H1 (cell line): ENCODE data around the gene MEF2A. TPM values are rescaled to one million over a fixed set of nuclear protein-coding genes. Genes with fewer than 3 reads are reported as not detected.

Experiments used
- CTCF ChIA-PET: fragments of 300-600 bp; sonication (Branson Sonifier 250); formaldehyde crosslinking; loops from one replicate; lab custom pipeline; 2021; ENCODE audit not compliant: partially characterized antibody; lab: Charles Lee
- POLR2A ChIA-PET: fragments of 300-600 bp; sonication (Branson Sonifier 250); formaldehyde crosslinking; loops from one replicate; lab custom pipeline; 2021; ENCODE audit warnings: inconsistent platforms; ENCODE audit not compliant: partially characterized antibody; lab: Charles Lee
- DNase-seq, 2 experiments: peaks; one replicate each; pipeline versions ENCODE4 v3.0.0 to v3.0.0-alpha.2; 2010 to 2022; ENCODE audit warnings: low spot score in 2 of 2, low read depth in 1 of 2, mixed read lengths in 1 of 2
- FAIRE-seq: peaks from 2 replicates; lab custom pipeline; 2011; peaks lifted over from hg19 to GRCh38; lab: Jason Lieb, UNC
- H2AFZ ChIP-seq: 2 replicates; pipeline ENCODE4 v1.8.1; 2012; ENCODE audit warnings: low read length, inconsistent platforms
- H2AK5ac ChIP-seq: 2 replicates; pipeline ENCODE4 v1.6.1; 2013; ENCODE audit warnings: low read depth, low read length
- H2BK120ac ChIP-seq: replicated peaks from 2 replicates; pipeline ENCODE3; 2013; ENCODE audit warnings: low read depth, low read length, inconsistent platforms
- H2BK12ac ChIP-seq: 2 replicates; pipeline ENCODE4 v1.6.1; 2013; ENCODE audit warnings: low read depth, low read length
- H2BK15ac ChIP-seq: 2 replicates; pipeline ENCODE4 v1.6.1; 2013; ENCODE audit warnings: low read length
- H2BK20ac ChIP-seq: 2 replicates; pipeline ENCODE4 v1.6.1; 2013; ENCODE audit warnings: low read length
- H2BK5ac ChIP-seq: 2 replicates; pipeline ENCODE4 v1.6.1; 2013; ENCODE audit warnings: low read depth, low read length
- H3K14ac ChIP-seq: 2 replicates; pipeline ENCODE4 v1.6.1; 2013; ENCODE audit warnings: inconsistent platforms; ENCODE audit not compliant: insufficient read length
- H3K18ac ChIP-seq: 2 replicates; pipeline ENCODE4 v1.6.1; 2013; ENCODE audit warnings: low read length; ENCODE audit errors: extremely low read depth
- H3K23ac ChIP-seq: 2 replicates; pipeline ENCODE4 v1.6.1; 2013; ENCODE audit warnings: inconsistent platforms; ENCODE audit not compliant: insufficient read length
- H3K23me2 ChIP-seq: 2 replicates; pipeline ENCODE4 v1.6.1; 2013; ENCODE audit warnings: low read depth, low read length
- H3K27ac ChIP-seq: 2 replicates; pipeline ENCODE4 v1.6.1; 2011; ENCODE audit warnings: low read depth, low read length, inconsistent platforms
- H3K27me3 ChIP-seq, 4 experiments: replicated peaks in 1 of 4; 1 replicate in 1 of 4; 2 replicates in 3 of 4; pipeline versions ENCODE4 v1.6.1 to v1.8.1; 2011 to 2013; ENCODE audit warnings: low read length in 3 of 4, mild to moderate bottlenecking in 3 of 4, inconsistent platforms in 2 of 4, mixed read lengths in 2 of 4, moderate library complexity in 1 of 4; ENCODE audit not compliant: control insufficient read depth in 3 of 4, insufficient read depth in 3 of 4; ENCODE audit errors: extremely low read depth in 1 of 4
- H3K36me3 ChIP-seq, 4 experiments: 2 replicates each; pipeline versions ENCODE4 v1.6.1 to v1.8.1; 2011 to 2013; ENCODE audit warnings: mild to moderate bottlenecking in 4 of 4, low read length in 3 of 4, moderate library complexity in 2 of 4, control low read depth in 1 of 4, inconsistent platforms in 1 of 4; ENCODE audit not compliant: insufficient read depth in 4 of 4, control insufficient read depth in 2 of 4
- H3K4ac ChIP-seq: replicated peaks from 2 replicates; pipeline ENCODE3; 2013; ENCODE audit warnings: low read length, low read depth, mixed read lengths, inconsistent platforms; ENCODE audit not compliant: insufficient read length
- H3K4me1 ChIP-seq, 4 experiments: replicated peaks in 1 of 4; 1 replicate in 1 of 4; 2 replicates in 3 of 4; pipeline versions ENCODE4 v1.6.1 to v1.8.1; 2011 to 2013; ENCODE audit warnings: low read length in 3 of 4, inconsistent platforms in 2 of 4, mixed read lengths in 1 of 4; ENCODE audit not compliant: insufficient read depth in 4 of 4, control insufficient read depth in 3 of 4
- H3K4me2 ChIP-seq, 2 experiments: 2 replicates each; pipeline versions ENCODE4 v1.6.1 to v1.8.1; 2011 to 2013; ENCODE audit warnings: low read depth in 2 of 2, low read length in 2 of 2, control low read depth in 1 of 2, inconsistent platforms in 1 of 2, mild to moderate bottlenecking in 1 of 2; ENCODE audit not compliant: insufficient read depth in 1 of 2
- H3K4me3 ChIP-seq, 4 experiments: fragments of 200-600, 300-600 bp in 1 of 4; sonication (generic), shearing (Covaris generic), sonication (Bioruptor Twin) in 1 of 4; 2 replicates each; pipeline versions ENCODE4 v1.5.1 to v1.8.1; 2011 to 2016; ENCODE audit warnings: low read length in 4 of 4, low read depth in 3 of 4, control low read depth in 2 of 4, inconsistent platforms in 2 of 4, mild to moderate bottlenecking in 2 of 4, mixed read lengths in 1 of 4, moderate library complexity in 1 of 4; ENCODE audit not compliant: insufficient read depth in 2 of 4; ENCODE audit errors: extremely low read depth in 1 of 4
- H3K56ac ChIP-seq: replicated peaks from 2 replicates; pipeline ENCODE3; 2013; ENCODE audit warnings: low read depth, mild to moderate bottlenecking, mixed read lengths, low read length, inconsistent platforms; ENCODE audit not compliant: insufficient read length
- H3K79me1 ChIP-seq: 2 replicates; pipeline ENCODE4 v1.6.1; 2013; ENCODE audit warnings: low read depth, low read length, control low read depth
- H3K79me2 ChIP-seq, 2 experiments: 2 replicates each; pipeline versions ENCODE4 v1.6.1 to v1.8.1; 2012 to 2013; ENCODE audit warnings: low read length in 2 of 2, mild to moderate bottlenecking in 2 of 2, inconsistent platforms in 1 of 2; ENCODE audit not compliant: insufficient read depth in 2 of 2, control insufficient read depth in 1 of 2
- H3K9ac ChIP-seq, 4 experiments: replicated peaks in 1 of 4; 1 replicate in 1 of 4; 2 replicates in 3 of 4; pipeline versions ENCODE4 v1.6.1 to v1.8.1; 2011 to 2013; ENCODE audit warnings: low read depth in 3 of 4, low read length in 3 of 4, control low read depth in 2 of 4, mild to moderate bottlenecking in 2 of 4, moderate library complexity in 2 of 4, inconsistent platforms in 1 of 4; ENCODE audit errors: extremely low read depth in 1 of 4
- H3K9me3 ChIP-seq, 2 experiments: 2 replicates each; pipeline versions ENCODE4 v1.6.1 to v1.8.1; 2012 to 2013; ENCODE audit warnings: mild to moderate bottlenecking in 2 of 2, moderate library complexity in 2 of 2, control low read depth in 1 of 2, inconsistent platforms in 1 of 2, low read depth in 1 of 2, low read length in 1 of 2, mixed read lengths in 1 of 2; ENCODE audit not compliant: insufficient read depth in 2 of 2
- H4K20me1 ChIP-seq, 2 experiments: replicated peaks in 1 of 2; 2 replicates each; pipeline versions ENCODE3 to v1.8.1; 2011 to 2013; ENCODE audit warnings: inconsistent platforms in 2 of 2, low read length in 2 of 2, mild to moderate bottlenecking in 1 of 2; ENCODE audit not compliant: insufficient read depth in 2 of 2, control insufficient read depth in 1 of 2
- H4K5ac ChIP-seq: 2 replicates; pipeline ENCODE4 v1.6.1; 2013; ENCODE audit warnings: low read length, low read depth, mixed read lengths, inconsistent platforms; ENCODE audit not compliant: insufficient read length
- H4K8ac ChIP-seq: 2 replicates; pipeline ENCODE4 v1.8.0; 2013; ENCODE audit warnings: mild to moderate bottlenecking, moderate library complexity, low read length, inconsistent platforms; ENCODE audit not compliant: insufficient read depth; ENCODE audit errors: extremely low read depth
- H4K91ac ChIP-seq: replicated peaks from 2 replicates; pipeline ENCODE3; 2013; ENCODE audit warnings: low read length, mixed read lengths, inconsistent platforms; ENCODE audit not compliant: insufficient read length
- ASH2L ChIP-seq: fragments of 200-600, 300-600 bp; sonication (generic); IDR thresholded peaks from one replicate; pipeline ENCODE4 v1.7.1; 2017; ENCODE audit warnings: low read length
- BCL11A ChIP-seq, 2 experiments: IDR thresholded peaks; one replicate each; pipeline ENCODE4 v1.6.1; 2011; ENCODE audit warnings: low read depth in 2 of 2, low read length in 2 of 2, mild to moderate bottlenecking in 2 of 2
- CBX5 ChIP-seq: fragments of 300-800, 300-1000 bp; sonication (generic); IDR thresholded peaks from 2 replicates; pipeline ENCODE4 v1.7.1; 2016; ENCODE audit warnings: antibody characterized with exemption, low read length, low read depth
- CEBPB ChIP-seq: IDR thresholded peaks from 2 replicates; pipeline ENCODE4 v1.6.1; 2012; ENCODE audit warnings: low read depth, low read length
- CHD1 ChIP-seq: IDR thresholded peaks from 2 replicates; pipeline ENCODE4 v1.6.1; 2012; ENCODE audit warnings: low read depth, low read length, improper control_type of control experiment
- CHD2 ChIP-seq: IDR thresholded peaks from 2 replicates; pipeline ENCODE4 v1.6.1; 2012; ENCODE audit warnings: low read length, improper control_type of control experiment
- EGR1 ChIP-seq: IDR thresholded peaks from 2 replicates; pipeline ENCODE4 v1.6.1; 2011; ENCODE audit warnings: low read depth, low read length, borderline replicate concordance
- GABPA ChIP-seq: IDR thresholded peaks from 2 replicates; pipeline ENCODE4 v1.6.1; 2011; ENCODE audit warnings: mild to moderate bottlenecking, low read length, moderate library complexity, borderline replicate concordance; ENCODE audit not compliant: insufficient read depth
- HDAC2 ChIP-seq, 2 experiments: fragments of 300-600 bp in 1 of 2; sonication (generic) in 1 of 2; IDR thresholded peaks; 2 replicates each; pipeline ENCODE4 v1.6.1; 2011 to 2012; ENCODE audit warnings: low read depth in 2 of 2, low read length in 2 of 2, mild to moderate bottlenecking in 2 of 2, moderate library complexity in 2 of 2, borderline replicate concordance in 1 of 2, inconsistent platforms in 1 of 2
- PHF8 ChIP-seq: fragments of 200-600 bp; sonication (generic); conservative IDR thresholded peaks from 2 replicates; pipeline ENCODE4 v1.7.1; 2012; ENCODE audit warnings: low read depth, mild to moderate bottlenecking, inconsistent platforms, low read length, moderate library complexity
- RBBP5 ChIP-seq: IDR thresholded peaks from 2 replicates; pipeline ENCODE4 v1.7.1; 2012; ENCODE audit warnings: low read depth, mild to moderate bottlenecking, inconsistent platforms, low read length, moderate library complexity, borderline replicate concordance
- SIRT6 ChIP-seq: IDR thresholded peaks from one replicate; pipeline ENCODE4 v1.7.1; 2012; ENCODE audit warnings: low read length, inconsistent platforms
- SIX5 ChIP-seq: IDR thresholded peaks from 2 replicates; pipeline ENCODE4 v1.6.1; 2011; ENCODE audit warnings: mild to moderate bottlenecking, low read depth, low read length
- SP2 ChIP-seq: IDR thresholded peaks from 2 replicates; pipeline ENCODE4 v1.6.1; 2012; ENCODE audit warnings: mild to moderate bottlenecking, low read length, inconsistent platforms
- SP4 ChIP-seq: IDR thresholded peaks from 2 replicates; pipeline ENCODE4 v1.6.1; 2012; ENCODE audit warnings: low read length, inconsistent platforms
- TEAD4 ChIP-seq: IDR thresholded peaks from 2 replicates; pipeline ENCODE4 v1.6.1; 2012; ENCODE audit warnings: low read depth, low read length, inconsistent platforms, mixed read lengths
- WGBS, 2 experiments: shearing (Covaris generic) in 1 of 2; methylation state at CpG; one replicate each; pipeline versions ENCODE4 v1.1.6 to v1.1.7; 2013 to 2015; ENCODE audit warnings: low lambda C conversion rate in 2 of 2, mixed read lengths in 2 of 2, inconsistent platforms in 1 of 2, low coverage in 1 of 2, missing lambda C conversion rate in 1 of 2; ENCODE audit not compliant: insufficient replicate concordance in 2 of 2, insufficient coverage in 1 of 2, insufficient read length in 1 of 2; ENCODE audit errors: extremely low coverage in 1 of 2, missing lambda C conversion rate in 1 of 2; 5-methylcytosine and 5-hydroxymethylcytosine counted together
- polyA plus RNA-seq, 7 experiments: library from polyadenylated mRNA; depleted of rRNA in 3 of 7; stranded (reverse) in 5 of 7; unstranded in 2 of 7; fragments of >200 nt in 5 of 7; fragments of 200-250 nt in 2 of 7; gene quantifications; 1 replicate in 5 of 7; 2 replicates in 1 of 7; 4 replicates in 1 of 7; pipeline versions ENCODE4 v1.2.1 to v1.2.3, GENCODE V29; 2011 to 2013; ENCODE audit warnings: missing spikeins in 2 of 7, mixed read lengths in 2 of 7
- total RNA-seq: library from RNA; stranded (reverse); fragmentation: NEBNext Ultra II Directional; extraction: Animal tissue kit (Norgen Biotek cat#: 25700); gene quantifications from 2 replicates; pipeline ENCODE4 v1.2.1, GENCODE V29; 2021

The MEF2A gene
- total and polyA plus RNA-seq, 2 of the 8 experiments (the other 6 are each of a cell fraction or from before 2014, with no cell fraction given), result 15.6 to 22.5 TPM

- Histone ChIP-seq H2BK5ac (no peak overlapping the region), H2BK15ac (no peak overlapping the region), H2AK5ac (no peak overlapping the region), H3K4ac (no peak overlapping the region), H3K4me1 (peaks cover 0 to 2% (median 0%) of the 10 kb centered on the region in 4 experiments; a peak in 4 of 7 replicates), H3K79me1 (no peaks in the 10 kb centered on the region; the same call in none of the 2 replicates), H4K20me1 (no peaks in the 10 kb centered on the region), H3K4me2 (no peak overlapping the region), H3K9me3 (no peaks in the 10 kb centered on the region), H2AFZ (no peak overlapping the region), H3K23me2 (no peaks in the 10 kb centered on the region), H4K8ac (peak overlapping the region; percentile 85; the same call in 1 of the 2 replicates), H2BK20ac (no peak overlapping the region), H3K18ac (no peak overlapping the region), H3K56ac (no peak overlapping the region), H4K91ac (no peak overlapping the region), H3K23ac (no peak overlapping the region), H2BK120ac (no peak overlapping the region), H3K14ac (no peak overlapping the region), H3K9ac (no peak overlapping the region; a peak in 1 of 7 replicates), H3K27me3 (no peaks in the 10 kb centered on the region), H2BK12ac (no peak overlapping the region), H3K4me3 (no peak overlapping the region), H4K5ac (no peak overlapping the region), H3K36me3 (peaks cover 0 to 10% (median 9%) of the 10 kb centered on the region in 4 experiments; a peak in 5 of 8 replicates), H3K27ac (no peak overlapping the region), H3K79me2 (no peaks in the 10 kb centered on the region)
- FAIRE-seq (no peak), DNase-seq (no peak)
- POLR2A ChIA-PET, result interaction anchor here (0.5 kb wide), 1 partner anchor 65 kb away, joined by 3 read pairs; no protein-coding TSS in a partner anchor
- 95% methylated on average over 7 of the region's 7 CpGs; no CpG with 5 or more reads in 1 of the 2 experiments for WGBS, 2 experiments
- CTCF ChIA-PET, result interaction anchor here (0.5 to 3.1 kb wide), 8 partner anchors 10 to 436 kb away, joined by 3 to 14 read pairs (median 4); no protein-coding TSS in a partner anchor
- TF ChIP-seq SIX5, result no peak
- TF ChIP-seq EGR1, result no peak
- no peak for TF ChIP-seq CBX5
- no peak for TF ChIP-seq TEAD4
- TF ChIP-seq CHD2, result no peak
- no peak for TF ChIP-seq BCL11A (IDR thresholded peaks at IDR 0.05; ENCODE audit: low read depth in 2 of 2, low read length in 2 of 2)
- no peak for TF ChIP-seq GABPA
- TF ChIP-seq HDAC2 (IDR thresholded peaks at IDR 0.05; ENCODE audit: borderline replicate concordance in 1 of 2, low read depth in 2 of 2, low read length in 2 of 2), result no peak
- no peak for TF ChIP-seq ASH2L
- TF ChIP-seq CEBPB, result no peak
- no peak for TF ChIP-seq SIRT6
- TF ChIP-seq SP4, result no peak
- TF ChIP-seq CHD1, result no peak
- TF ChIP-seq PHF8, result no peak
- no peak for TF ChIP-seq SP2
- TF ChIP-seq RBBP5, result no peak
These were observed 142.8 kb downstream of the MEF2A start for GRCh38 chr15:99708563-99708962.
